Neural crest cell (in vitro differentiated cells): ENCODE data around the gene TMEM164. TPM values are rescaled to one million over a fixed set of nuclear protein-coding genes. Genes with fewer than 3 reads are reported as not detected.
A peak's percentile ranks its signal among the peaks of the same experiment; 100 is the strongest.
"Not testable (repeated sequence)": the region's sequence is repeated elsewhere in the genome, so short reads cannot be mapped to it uniquely, and the experiment has no call there.

Experiments
- DNase-seq: peaks from one replicate; pipeline ENCODE4 v3.0.0; 2021; ENCODE audit warnings: low read depth, mixed read lengths, low spot score
- H3K27ac Mint-ChIP-seq: one replicate; pipeline ENCODE4 v1.8.0; 2021; ENCODE audit warnings: mild to moderate bottlenecking, mixed read lengths; ENCODE audit not compliant: unreplicated experiment
- H3K27me3 Mint-ChIP-seq: 2 replicates; pipeline ENCODE4 v1.8.0; 2021; ENCODE audit warnings: low read depth, mild to moderate bottlenecking, mixed read lengths
- H3K36me3 Mint-ChIP-seq: 2 replicates; pipeline ENCODE4 v1.8.0; 2021; ENCODE audit warnings: low read depth, mild to moderate bottlenecking, mixed read lengths
- H3K4me1 Mint-ChIP-seq: 2 replicates; pipeline ENCODE4 v1.8.0; 2021; ENCODE audit warnings: mixed read lengths
- H3K4me3 Mint-ChIP-seq: one replicate; pipeline ENCODE4 v1.8.0; 2021; ENCODE audit warnings: mild to moderate bottlenecking, mixed read lengths
- H3K9me3 Mint-ChIP-seq: 2 replicates; pipeline ENCODE4 v1.8.0; 2021; ENCODE audit warnings: mixed read lengths
- total RNA-seq: library from RNA; stranded (reverse); gene quantifications from 2 replicates; pipeline ENCODE4 v1.2.1, GENCODE V29; 2021
- TF ChIP-seq, protein P1 (sequence below): fragments of 200-600 bp; sonication (generic); conservative IDR thresholded peaks from 2 replicates; pipeline ENCODE4 v1.5.0; 2021; ENCODE audit warnings: antibody characterized with exemption, mild to moderate bottlenecking

The TMEM164 gene
- total RNA-seq, 1 donor from 2014 or later, result 90.2 TPM

DNA sequence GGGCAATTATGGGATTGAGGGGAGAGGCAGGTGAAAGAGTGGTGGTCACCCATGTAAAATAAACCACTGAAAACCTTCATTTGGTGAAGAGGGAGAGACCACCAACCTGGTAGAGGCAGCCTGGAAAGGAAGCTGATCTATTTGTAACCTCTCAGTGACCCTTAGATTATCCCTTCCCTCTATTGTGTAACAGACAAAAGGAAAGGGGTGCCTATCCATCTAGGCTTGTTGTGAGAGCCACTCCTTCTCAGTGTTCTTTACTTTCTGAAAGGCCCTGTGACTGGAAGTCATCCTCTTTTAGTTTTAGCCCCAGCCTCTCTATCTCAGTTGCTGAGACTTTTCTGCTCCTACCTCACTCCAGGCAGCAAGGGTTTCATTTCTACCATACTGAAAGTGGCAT, 142.4 kb downstream of the TMEM164 start:
- no peak for DNase-seq
- Mint-ChIP-seq H3K9me3 (no peaks in the 10 kb centered on the region), H3K36me3 (peaks cover 6% of the 10 kb centered on the region), H3K4me3 (no peak overlapping the region), H3K27me3 (no peaks in the 10 kb centered on the region), H3K27ac (no peak overlapping the region), H3K4me1 (peaks cover 23% of the 10 kb centered on the region)
- TF ChIP-seq, protein P1, sequence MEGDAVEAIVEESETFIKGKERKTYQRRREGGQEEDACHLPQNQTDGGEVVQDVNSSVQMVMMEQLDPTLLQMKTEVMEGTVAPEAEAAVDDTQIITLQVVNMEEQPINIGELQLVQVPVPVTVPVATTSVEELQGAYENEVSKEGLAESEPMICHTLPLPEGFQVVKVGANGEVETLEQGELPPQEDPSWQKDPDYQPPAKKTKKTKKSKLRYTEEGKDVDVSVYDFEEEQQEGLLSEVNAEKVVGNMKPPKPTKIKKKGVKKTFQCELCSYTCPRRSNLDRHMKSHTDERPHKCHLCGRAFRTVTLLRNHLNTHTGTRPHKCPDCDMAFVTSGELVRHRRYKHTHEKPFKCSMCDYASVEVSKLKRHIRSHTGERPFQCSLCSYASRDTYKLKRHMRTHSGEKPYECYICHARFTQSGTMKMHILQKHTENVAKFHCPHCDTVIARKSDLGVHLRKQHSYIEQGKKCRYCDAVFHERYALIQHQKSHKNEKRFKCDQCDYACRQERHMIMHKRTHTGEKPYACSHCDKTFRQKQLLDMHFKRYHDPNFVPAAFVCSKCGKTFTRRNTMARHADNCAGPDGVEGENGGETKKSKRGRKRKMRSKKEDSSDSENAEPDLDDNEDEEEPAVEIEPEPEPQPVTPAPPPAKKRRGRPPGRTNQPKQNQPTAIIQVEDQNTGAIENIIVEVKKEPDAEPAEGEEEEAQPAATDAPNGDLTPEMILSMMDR, result no peak

DNA sequence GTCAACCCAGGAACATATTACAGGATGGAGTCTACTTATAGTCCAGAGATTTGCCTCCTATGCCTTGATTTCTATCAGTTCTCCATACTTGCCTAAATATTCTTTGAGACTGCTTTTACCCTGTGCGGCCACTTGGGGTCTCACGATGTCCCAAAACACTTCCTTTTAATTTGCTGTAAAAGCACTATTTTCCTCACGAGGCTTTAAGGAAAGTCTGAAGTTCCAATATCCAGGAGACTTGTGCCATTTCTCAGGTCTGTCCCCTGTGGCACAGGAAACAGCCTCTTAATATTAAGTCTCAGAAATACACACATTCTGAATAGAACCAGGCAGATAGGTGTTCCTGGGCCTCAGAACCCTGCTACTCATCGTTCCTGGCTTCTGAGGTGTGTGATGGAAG, 142.9 kb downstream of the TMEM164 start:
- Mint-ChIP-seq H3K4me3 (no peak overlapping the region), H3K4me1 (peaks cover 23% of the 10 kb centered on the region), H3K27ac (no peak overlapping the region), H3K36me3 (peaks cover 6% of the 10 kb centered on the region), H3K9me3 (no peaks in the 10 kb centered on the region), H3K27me3 (no peaks in the 10 kb centered on the region)
- TF ChIP-seq, protein P1, result peak; percentile 71
- peak; percentile 25 for DNase-seq

- TF ChIP-seq, protein P1, result peak; percentile 76
- peaks cover 6% of the 10 kb centered on the region for H3K36me3 Mint-ChIP-seq
- H3K4me3 Mint-ChIP-seq, result no peak overlapping the region
- H3K9me3 Mint-ChIP-seq, result no peaks in the 10 kb centered on the region
- H3K27ac Mint-ChIP-seq, result no peak overlapping the region
- no peaks in the 10 kb centered on the region for H3K27me3 Mint-ChIP-seq
- peaks cover 23% of the 10 kb centered on the region for H3K4me1 Mint-ChIP-seq
- DNase-seq, result peak; percentile 47
Observed at GRCh38 chrX:110146521-110146920, 143.6 kb downstream of the TMEM164 start.

GRCh38 chrX:110153244-110153643, 150.3 kb downstream of the TMEM164 start:
- DNase-seq, result no peak
- H3K27ac Mint-ChIP-seq, result no peak overlapping the region
- TF ChIP-seq, protein P1, result no peak
- peaks cover under 1% of the 10 kb centered on the region for H3K36me3 Mint-ChIP-seq
- H3K27me3 Mint-ChIP-seq, result no peaks in the 10 kb centered on the region
- no peaks in the 10 kb centered on the region for H3K9me3 Mint-ChIP-seq
- H3K4me3 Mint-ChIP-seq, result no peak overlapping the region
- H3K4me1 Mint-ChIP-seq, result no peaks in the 10 kb centered on the region

DNA sequence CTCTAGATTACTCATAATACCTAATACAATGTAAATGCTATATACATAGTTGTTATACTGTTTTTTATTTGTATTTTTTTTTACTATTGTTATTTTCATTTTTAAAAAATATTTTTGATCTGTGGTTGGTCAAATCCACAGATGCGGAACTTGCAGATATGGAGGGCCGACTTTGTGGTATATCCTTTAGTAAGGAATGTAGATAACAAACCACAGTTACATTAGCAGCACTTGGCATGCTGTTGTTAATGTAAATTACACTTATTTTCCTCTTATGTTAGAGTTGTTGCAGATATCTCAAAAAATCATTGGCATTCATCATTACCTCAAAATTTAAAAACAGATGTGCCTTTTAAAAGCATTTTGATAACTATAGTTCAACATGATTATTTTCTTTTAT, 151.0 kb downstream of the TMEM164 start:
- no peaks in the 10 kb centered on the region for H3K36me3 Mint-ChIP-seq
- no peaks in the 10 kb centered on the region for H3K27me3 Mint-ChIP-seq
- no peak overlapping the region for H3K4me3 Mint-ChIP-seq
- H3K9me3 Mint-ChIP-seq, result no peaks in the 10 kb centered on the region
- DNase-seq, result no peak
- H3K27ac Mint-ChIP-seq, result no peak overlapping the region
- TF ChIP-seq, protein P1, result no peak
- H3K4me1 Mint-ChIP-seq, result no peaks in the 10 kb centered on the region

- H3K9me3 Mint-ChIP-seq, result not testable (repeated sequence)
Observed at GRCh38 chrX:110154328-110154727, 151.4 kb downstream of the TMEM164 start.

More at GRCh38 chrX:110154328-110154727, 151.4 kb downstream of the TMEM164 start:
- H3K36me3 Mint-ChIP-seq, H3K27ac Mint-ChIP-seq, H3K4me3 Mint-ChIP-seq, H3K27me3 Mint-ChIP-seq, H3K4me1 Mint-ChIP-seq, DNase-seq: not testable (repeated sequence)
